Lung (tissue), 12 donors: ENCODE results near the gene RNF19B. TPM values are rescaled to one million over a fixed set of nuclear protein-coding genes. Genes with fewer than 3 reads are reported as not detected.

Experiments
- ATAC-seq: fragments of 200-7000 bp; cut with Tn5 transposase; one replicate; pipeline ENCODE4 v1.9.1; 2020; ENCODE audit warnings: moderate number of reproducible peaks; ENCODE audit not compliant: insufficient read depth, low FRiP score
- DNase-seq, 3 donors: peaks; one replicate each; pipeline ENCODE4 v3.0.0-alpha.2; 2013 to 2017
- H3K27ac ChIP-seq, 2 donors: one replicate each; pipeline ENCODE4 v1.5.1; 2013; ENCODE audit warnings: mild to moderate bottlenecking in 2 of 2, moderate library complexity in 2 of 2, control low read depth in 1 of 2, inconsistent platforms in 1 of 2, low read depth in 1 of 2, low read length in 1 of 2
- H3K27me3 ChIP-seq, 3 donors: one replicate each; pipeline ENCODE4 v1.5.1; 2013; ENCODE audit warnings: low read length in 2 of 3; ENCODE audit not compliant: control insufficient read depth in 3 of 3, insufficient read depth in 3 of 3
- H3K36me3 ChIP-seq, 4 donors: one replicate each; pipeline ENCODE4 v1.5.1; 2013; ENCODE audit warnings: low read length in 4 of 4, mild to moderate bottlenecking in 1 of 4, moderate library complexity in 1 of 4; ENCODE audit not compliant: control insufficient read depth in 4 of 4, insufficient read depth in 4 of 4
- H3K4me1 ChIP-seq, 5 donors: one replicate each; pipeline ENCODE4 v1.5.1; 2013; ENCODE audit warnings: low read length in 5 of 5, mild to moderate bottlenecking in 2 of 5, moderate library complexity in 1 of 5; ENCODE audit not compliant: control insufficient read depth in 5 of 5, insufficient read depth in 5 of 5
- H3K4me3 ChIP-seq: one replicate; pipeline ENCODE4 v1.5.1; 2013; ENCODE audit warnings: mild to moderate bottlenecking, control low read depth, moderate library complexity
- H3K9ac ChIP-seq, 2 donors: one replicate each; pipeline ENCODE4 v1.5.1; 2013; ENCODE audit warnings: low read length in 2 of 2, control low read depth in 1 of 2; ENCODE audit not compliant: insufficient read depth in 1 of 2
- H3K9me3 ChIP-seq, 4 donors: one replicate each; pipeline ENCODE4 v1.5.1; 2013; ENCODE audit warnings: low read length in 3 of 4, mild to moderate bottlenecking in 1 of 4, moderate library complexity in 1 of 4; ENCODE audit not compliant: control insufficient read depth in 4 of 4, insufficient read depth in 3 of 4
- WGBS, 2 donors: extraction: QIAGEN DNeasy Blood & Tissue Kit; methylation state at CpG; one replicate each; pipeline ENCODE4 v1.1.7; 2013; 5-methylcytosine and 5-hydroxymethylcytosine counted together
- polyA plus RNA-seq, 2 donors: library from polyadenylated mRNA; stranded (reverse); fragments of 200-250 nt; gene quantifications; one replicate each; pipeline ENCODE4 v1.2.1, GENCODE V29; 2013
- total RNA-seq, 2 donors: library from RNA; depleted of rRNA in 1 of 2; stranded (reverse); fragments of >200 nt in 1 of 2; gene quantifications; one replicate each; pipeline ENCODE4 v1.2.1, GENCODE V29; 2014 to 2021
- TF ChIP-seq, protein P1 (sequence below): IDR thresholded peaks from 2 replicates; pipeline ENCODE4 v1.5.1; 2012; ENCODE audit warnings: mild to moderate bottlenecking; ENCODE audit errors: control extremely low read depth, extremely low read depth
- donor health status: control.
- donor health status: control.
- donor health status: Bipolar disorder and iron deficiency.
- donor health status: healthy.
- donor health status: DM: yes; HTN: yes; CAD: no.

The RNF19B gene
- total and polyA plus RNA-seq, 4 donors = 5.1 to 65.9 (median 26.8) TPM

DNA sequence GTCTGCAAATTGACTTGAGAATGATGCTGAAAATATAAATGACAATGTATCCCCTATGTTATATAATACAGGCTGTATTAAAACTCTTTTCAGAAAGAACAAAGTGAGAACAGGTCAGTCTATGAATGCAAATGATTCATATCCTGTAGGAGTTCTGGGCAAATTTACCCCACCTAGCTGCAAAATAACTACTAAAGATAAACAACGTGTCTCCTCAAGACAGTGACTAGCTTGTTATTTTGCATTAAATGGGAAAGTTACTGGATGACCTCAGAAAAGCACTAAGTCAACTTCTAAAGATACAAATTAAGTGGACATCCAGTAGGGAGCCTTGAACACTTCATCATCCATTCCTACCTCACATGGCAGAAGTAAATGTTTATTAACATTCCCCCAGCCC is 11.1 kb downstream of the RNF19B start:
- Histone ChIP-seq H3K9ac (no peak overlapping the region), H3K4me1 (peaks cover 0 to 7% (median 0%) of the 10 kb centered on the region in 5 donors), H3K27ac (no peak overlapping the region), H3K36me3 (peaks cover 0 to 2% (median 0%) of the 10 kb centered on the region in 4 donors), H3K4me3 (no peak overlapping the region), H3K9me3 (no peaks in the 10 kb centered on the region), H3K27me3 (no peaks in the 10 kb centered on the region)
- TF ChIP-seq, protein P1, sequence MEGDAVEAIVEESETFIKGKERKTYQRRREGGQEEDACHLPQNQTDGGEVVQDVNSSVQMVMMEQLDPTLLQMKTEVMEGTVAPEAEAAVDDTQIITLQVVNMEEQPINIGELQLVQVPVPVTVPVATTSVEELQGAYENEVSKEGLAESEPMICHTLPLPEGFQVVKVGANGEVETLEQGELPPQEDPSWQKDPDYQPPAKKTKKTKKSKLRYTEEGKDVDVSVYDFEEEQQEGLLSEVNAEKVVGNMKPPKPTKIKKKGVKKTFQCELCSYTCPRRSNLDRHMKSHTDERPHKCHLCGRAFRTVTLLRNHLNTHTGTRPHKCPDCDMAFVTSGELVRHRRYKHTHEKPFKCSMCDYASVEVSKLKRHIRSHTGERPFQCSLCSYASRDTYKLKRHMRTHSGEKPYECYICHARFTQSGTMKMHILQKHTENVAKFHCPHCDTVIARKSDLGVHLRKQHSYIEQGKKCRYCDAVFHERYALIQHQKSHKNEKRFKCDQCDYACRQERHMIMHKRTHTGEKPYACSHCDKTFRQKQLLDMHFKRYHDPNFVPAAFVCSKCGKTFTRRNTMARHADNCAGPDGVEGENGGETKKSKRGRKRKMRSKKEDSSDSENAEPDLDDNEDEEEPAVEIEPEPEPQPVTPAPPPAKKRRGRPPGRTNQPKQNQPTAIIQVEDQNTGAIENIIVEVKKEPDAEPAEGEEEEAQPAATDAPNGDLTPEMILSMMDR = no peak
- 43 to 53% methylated on average over 1 of the region's 1 CpG for WGBS, 2 donors
- DNase-seq (no peak), ATAC-seq (no peak)

DNA sequence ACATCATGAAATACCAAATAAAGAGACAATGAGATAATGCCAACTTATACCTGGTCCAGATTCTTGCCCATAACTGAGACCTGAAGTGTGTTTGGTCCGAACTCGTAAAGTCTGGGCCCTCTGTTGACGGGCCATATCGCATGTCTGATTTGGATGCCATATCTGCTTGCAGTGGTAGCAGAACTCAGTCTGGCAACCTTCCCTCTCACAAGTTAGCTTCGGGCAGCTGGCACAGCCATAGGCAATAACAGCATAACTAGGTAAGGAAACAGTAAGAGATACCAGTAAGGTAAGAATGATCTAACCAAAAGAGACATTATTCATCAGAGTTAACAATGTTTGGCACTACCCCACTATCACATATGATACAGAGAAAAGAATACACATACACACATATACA is 15.1 kb downstream of the RNF19B start:
- DNase-seq (no peak), ATAC-seq (no peak)
- Histone ChIP-seq H3K27me3 (no peaks in the 10 kb centered on the region), H3K9ac (no peak overlapping the region), H3K9me3 (no peaks in the 10 kb centered on the region), H3K4me3 (no peak overlapping the region), H3K27ac (no peak overlapping the region), H3K4me1 (peaks cover 0 to 10% (median 0%) of the 10 kb centered on the region in 5 donors), H3K36me3 (peaks cover 5 to 20% (median 12%) of the 10 kb centered on the region in 4 donors)
- 74 to 89% methylated on average over 5 of the region's 5 CpGs for WGBS, 2 donors
- TF ChIP-seq, protein P1 = no peak

DNA sequence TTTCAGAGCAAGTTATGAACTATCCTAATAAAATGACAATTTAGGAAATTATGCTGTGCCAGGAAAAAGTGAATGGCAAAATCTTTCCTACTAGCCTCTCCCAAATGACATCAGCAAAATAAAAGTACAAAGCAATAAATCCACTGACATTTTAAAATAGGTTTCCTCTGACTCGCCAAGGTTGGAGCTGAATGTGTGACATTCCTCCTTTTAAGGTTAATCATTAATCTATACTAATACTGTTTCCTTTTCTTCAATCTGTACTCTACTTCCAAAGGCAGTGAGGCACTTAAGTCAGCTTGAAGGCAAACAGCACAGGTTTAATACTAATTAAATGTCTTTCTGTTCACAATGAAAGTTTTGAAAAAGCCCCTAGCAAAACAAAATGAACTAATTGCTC is 15.7 kb downstream of the RNF19B start:
- no peak for ATAC-seq
- DNase-seq = peak in 2 of 3 donors; percentile 20 to 44
- H3K4me3 ChIP-seq = no peak overlapping the region
- H3K27me3 ChIP-seq = no peaks in the 10 kb centered on the region
- peaks cover 10 to 26% (median 15%) of the 10 kb centered on the region in 4 donors for H3K36me3 ChIP-seq
- WGBS, 2 donors = 43 to 73% methylated on average over 1 of the region's 1 CpG
- TF ChIP-seq, protein P1 = no peak
- no peaks in the 10 kb centered on the region for H3K9me3 ChIP-seq
- H3K4me1 ChIP-seq = peaks cover 0 to 10% (median 0%) of the 10 kb centered on the region in 5 donors
- no peak overlapping the region for H3K27ac ChIP-seq
- H3K9ac ChIP-seq = no peak overlapping the region

DNA sequence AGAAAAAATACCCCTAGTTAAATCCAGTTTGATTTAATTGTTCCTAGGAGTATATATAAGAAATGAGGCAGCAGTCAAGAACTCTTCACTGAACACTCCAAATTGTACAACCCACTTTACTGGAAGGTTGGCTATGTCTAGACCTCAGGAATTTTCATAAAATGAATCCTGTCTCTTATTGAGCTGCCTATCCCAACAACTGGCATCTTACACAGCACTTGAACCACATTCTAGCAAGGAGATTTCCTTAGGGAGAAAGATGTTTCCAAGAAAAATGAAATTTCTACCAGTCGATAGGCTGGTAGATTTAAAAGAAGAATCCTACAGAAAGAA is 16.3 kb downstream of the RNF19B start:
- Histone ChIP-seq H3K4me1 (peaks cover 0 to 8% (median 0%) of the 10 kb centered on the region in 5 donors), H3K27ac (no peak overlapping the region), H3K9ac (no peak overlapping the region), H3K36me3 (peaks cover 10 to 28% (median 16%) of the 10 kb centered on the region in 4 donors), H3K4me3 (no peak overlapping the region), H3K27me3 (no peaks in the 10 kb centered on the region), H3K9me3 (no peaks in the 10 kb centered on the region)
- 77 to 94% methylated on average over 1 of the region's 1 CpG for WGBS, 2 donors
- TF ChIP-seq, protein P1 = no peak
- DNase-seq (peak in 2 of 3 donors; percentile 38 to 45), ATAC-seq (no peak)
